Memory B cell (primary cell): Measurements from ENCODE around the gene ZNF212.
"Not testable (repeated sequence)": the region's sequence is repeated elsewhere in the genome, so short reads cannot be mapped to it uniquely, and the experiment has no call there.

Experiments used
- ATAC-seq: fragments of 150-1000 bp; cut with Tn5 transposase; 2 replicates; pipeline ENCODE4 v1.10.0; 2021; ENCODE audit warnings: low read depth, mild to moderate bottlenecking, moderate library complexity
- DNase-seq, 2 donors: peaks; one replicate each; pipeline ENCODE4 v3.0.0; 2022; ENCODE audit warnings: low spot score in 2 of 2
- H3K27ac Mint-ChIP-seq: one replicate; pipeline ENCODE4 v1.8.0; 2022; ENCODE audit warnings: mild to moderate bottlenecking, moderate library complexity, mixed read lengths
- H3K27me3 Mint-ChIP-seq: one replicate; pipeline ENCODE4 v1.8.0; 2022; ENCODE audit warnings: mixed read lengths
- H3K36me3 Mint-ChIP-seq: one replicate; pipeline ENCODE4 v1.8.0; 2022; ENCODE audit warnings: mild to moderate bottlenecking, mixed read lengths
- H3K4me1 Mint-ChIP-seq: one replicate; pipeline ENCODE4 v1.8.0; 2022; ENCODE audit warnings: mixed read lengths
- H3K4me3 Mint-ChIP-seq: one replicate; pipeline ENCODE4 v1.8.0; 2022; ENCODE audit warnings: mild to moderate bottlenecking, moderate library complexity, mixed read lengths
- H3K9me3 Mint-ChIP-seq: one replicate; pipeline ENCODE4 v1.8.0; 2022; ENCODE audit warnings: mixed read lengths

Gene ZNF212

DNA sequence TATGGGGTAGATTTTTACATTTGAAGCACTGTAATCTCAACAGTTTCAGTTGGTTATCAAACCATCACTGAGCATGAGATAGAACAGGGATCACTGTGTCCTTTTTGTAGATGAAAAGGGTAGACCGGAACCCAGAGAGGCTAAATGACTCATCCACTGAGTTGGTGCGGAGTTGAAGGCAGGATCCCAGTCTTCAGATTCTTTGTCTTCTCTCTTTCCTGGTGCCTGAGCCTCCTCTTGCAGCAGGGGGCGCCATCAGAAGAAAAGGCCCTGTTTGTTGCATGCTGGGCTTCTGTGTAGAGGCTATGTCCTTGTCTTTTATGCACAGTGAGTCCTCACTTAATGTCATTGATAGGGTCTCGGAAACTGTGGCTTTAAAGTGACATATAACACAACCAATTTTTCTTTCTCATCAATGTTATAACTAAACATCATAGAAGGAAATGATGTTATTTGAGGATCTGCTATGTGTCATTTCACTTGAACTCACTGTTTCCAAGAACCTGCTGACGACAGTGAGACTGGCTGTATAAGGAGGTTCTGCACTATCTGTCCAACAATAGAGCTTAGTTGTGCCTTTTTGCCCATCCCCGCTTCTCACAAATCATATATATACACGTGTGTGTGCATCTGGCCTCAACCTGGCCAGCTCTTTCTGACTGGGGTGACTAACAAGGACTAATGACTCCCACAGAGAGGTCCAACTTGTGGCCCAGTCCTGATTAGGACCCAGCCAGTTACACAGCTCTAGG lies 29.8 kb upstream of the ZNF212 start:
- no peaks in the 10 kb centered on the region for H3K4me1 Mint-ChIP-seq
- H3K27me3 Mint-ChIP-seq: no peaks in the 10 kb centered on the region
- ATAC-seq (peak; percentile 57), DNase-seq (peak; percentile 21 to 35)
- no peaks in the 10 kb centered on the region for H3K9me3 Mint-ChIP-seq
- H3K36me3 Mint-ChIP-seq: peaks cover 40% of the 10 kb centered on the region
- H3K4me3 Mint-ChIP-seq: no peak overlapping the region
- H3K27ac Mint-ChIP-seq: no peak overlapping the region

DNA sequence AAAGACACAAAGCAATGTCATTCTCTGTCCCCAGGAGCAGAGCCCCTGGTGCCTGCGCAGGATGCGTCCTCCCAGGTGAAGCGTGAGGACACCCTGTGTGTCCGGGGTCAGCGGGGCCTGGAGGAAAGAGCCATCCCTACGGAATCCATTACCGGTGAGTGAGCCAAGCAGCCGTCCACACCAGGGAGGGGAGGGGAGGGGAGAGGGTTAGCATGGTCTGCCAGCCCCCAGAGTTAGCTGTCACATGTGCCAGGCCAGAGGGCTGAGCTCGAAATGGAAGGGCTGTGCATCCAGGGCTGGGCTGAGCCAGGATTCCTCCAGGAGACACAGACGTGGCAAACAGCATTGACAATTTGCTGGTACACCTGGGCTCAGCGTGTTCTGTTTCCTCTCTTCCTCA lies 28.9 kb upstream of the ZNF212 start:
- ATAC-seq (no peak), DNase-seq (no peak)
- Mint-ChIP-seq H3K4me1 (no peaks in the 10 kb centered on the region), H3K9me3 (no peaks in the 10 kb centered on the region), H3K27me3 (no peaks in the 10 kb centered on the region), H3K27ac (no peak overlapping the region), H3K4me3 (no peak overlapping the region), H3K36me3 (peaks cover 40% of the 10 kb centered on the region)

DNA sequence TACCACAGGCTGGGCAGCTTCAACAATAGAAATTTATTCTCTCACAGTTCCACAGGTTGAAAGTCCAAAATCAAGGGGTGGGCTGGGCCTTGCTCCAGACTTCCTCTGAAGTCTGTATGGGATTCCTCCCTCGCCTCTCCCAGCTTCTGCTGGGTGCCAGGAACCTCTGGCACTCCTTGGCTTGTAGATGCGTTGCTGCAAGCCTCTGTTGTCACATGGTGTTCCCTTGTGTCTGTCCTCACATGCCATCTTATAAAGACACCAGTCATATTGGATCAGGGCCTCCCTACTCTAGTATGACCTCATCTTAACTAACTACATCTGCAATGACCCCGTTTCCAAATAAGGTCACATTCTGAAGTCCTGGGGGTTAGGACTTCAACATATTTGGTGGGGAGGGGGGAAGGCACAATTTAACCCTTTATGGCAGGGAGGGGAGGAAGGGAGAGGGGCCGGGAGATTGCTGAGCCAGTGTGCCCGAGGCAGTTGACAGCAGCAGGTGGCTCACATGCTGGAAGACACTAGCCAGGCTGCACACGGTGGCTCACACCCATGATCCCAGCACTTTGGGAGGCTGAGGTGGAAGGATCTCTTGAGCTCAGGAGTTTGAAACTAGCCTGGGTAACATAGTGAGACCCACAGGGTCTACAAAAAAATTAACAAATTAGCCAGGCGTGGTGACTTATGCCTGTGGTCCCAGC lies 25.3 kb upstream of the ZNF212 start:
- Mint-ChIP-seq H3K4me3 (no peak overlapping the region), H3K36me3 (peaks cover 42% of the 10 kb centered on the region), H3K27ac (no peak overlapping the region), H3K9me3 (no peaks in the 10 kb centered on the region), H3K27me3 (no peaks in the 10 kb centered on the region), H3K4me1 (peaks cover 3% of the 10 kb centered on the region)
- DNase-seq (no peak), ATAC-seq (no peak)

DNA sequence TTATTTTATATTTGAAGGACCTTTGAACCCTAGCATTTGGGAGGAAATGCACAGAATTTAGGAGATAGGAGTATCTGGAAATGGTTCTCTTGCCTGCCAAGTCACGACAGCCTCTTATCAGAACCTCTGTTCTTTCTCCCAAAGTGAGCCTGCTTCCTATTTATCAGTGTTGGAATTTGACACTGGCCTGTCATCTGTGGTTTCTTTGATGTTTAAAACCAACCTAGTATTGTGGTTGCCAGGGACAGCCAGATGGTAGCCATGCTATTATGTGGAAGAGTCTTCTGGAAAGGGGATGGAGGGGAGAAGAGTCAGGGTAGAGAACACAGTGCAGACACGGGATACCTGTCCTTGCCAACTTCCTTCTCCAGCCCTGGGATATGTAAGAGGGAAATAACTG lies 23.0 kb upstream of the ZNF212 start:
- no peaks in the 10 kb centered on the region for H3K9me3 Mint-ChIP-seq
- peaks cover 45% of the 10 kb centered on the region for H3K36me3 Mint-ChIP-seq
- H3K4me1 Mint-ChIP-seq: peaks cover 3% of the 10 kb centered on the region
- no peak for DNase-seq
- no peaks in the 10 kb centered on the region for H3K27me3 Mint-ChIP-seq
- no peak overlapping the region for H3K27ac Mint-ChIP-seq
- H3K4me3 Mint-ChIP-seq: no peak overlapping the region
- ATAC-seq: no peak

DNA sequence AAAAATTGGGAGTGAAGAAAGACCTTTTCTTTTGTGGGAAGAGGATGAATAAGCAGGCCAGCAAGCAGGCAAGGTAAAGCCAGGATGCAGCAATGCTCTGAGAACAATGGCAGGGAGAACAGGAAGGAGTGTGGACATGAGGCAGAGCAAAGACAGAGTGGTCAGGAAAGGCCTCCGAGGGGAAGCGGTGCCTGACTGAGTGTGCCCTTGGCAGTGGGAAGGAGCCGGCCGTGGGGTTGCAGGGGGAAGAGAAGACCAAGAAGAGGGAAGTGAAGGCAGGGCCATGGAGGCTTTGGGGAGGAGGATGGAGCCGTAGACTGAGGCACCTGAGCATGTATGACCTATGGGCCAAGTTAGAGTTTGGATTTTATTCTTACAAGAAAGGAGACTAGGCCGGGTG lies 21.9 kb upstream of the ZNF212 start:
- Mint-ChIP-seq H3K36me3 (peaks cover 46% of the 10 kb centered on the region), H3K4me3 (no peak overlapping the region), H3K9me3 (no peaks in the 10 kb centered on the region), H3K4me1 (peaks cover 3% of the 10 kb centered on the region), H3K27me3 (no peaks in the 10 kb centered on the region), H3K27ac (no peak overlapping the region)
- ATAC-seq (no peak), DNase-seq (no peak)

DNA sequence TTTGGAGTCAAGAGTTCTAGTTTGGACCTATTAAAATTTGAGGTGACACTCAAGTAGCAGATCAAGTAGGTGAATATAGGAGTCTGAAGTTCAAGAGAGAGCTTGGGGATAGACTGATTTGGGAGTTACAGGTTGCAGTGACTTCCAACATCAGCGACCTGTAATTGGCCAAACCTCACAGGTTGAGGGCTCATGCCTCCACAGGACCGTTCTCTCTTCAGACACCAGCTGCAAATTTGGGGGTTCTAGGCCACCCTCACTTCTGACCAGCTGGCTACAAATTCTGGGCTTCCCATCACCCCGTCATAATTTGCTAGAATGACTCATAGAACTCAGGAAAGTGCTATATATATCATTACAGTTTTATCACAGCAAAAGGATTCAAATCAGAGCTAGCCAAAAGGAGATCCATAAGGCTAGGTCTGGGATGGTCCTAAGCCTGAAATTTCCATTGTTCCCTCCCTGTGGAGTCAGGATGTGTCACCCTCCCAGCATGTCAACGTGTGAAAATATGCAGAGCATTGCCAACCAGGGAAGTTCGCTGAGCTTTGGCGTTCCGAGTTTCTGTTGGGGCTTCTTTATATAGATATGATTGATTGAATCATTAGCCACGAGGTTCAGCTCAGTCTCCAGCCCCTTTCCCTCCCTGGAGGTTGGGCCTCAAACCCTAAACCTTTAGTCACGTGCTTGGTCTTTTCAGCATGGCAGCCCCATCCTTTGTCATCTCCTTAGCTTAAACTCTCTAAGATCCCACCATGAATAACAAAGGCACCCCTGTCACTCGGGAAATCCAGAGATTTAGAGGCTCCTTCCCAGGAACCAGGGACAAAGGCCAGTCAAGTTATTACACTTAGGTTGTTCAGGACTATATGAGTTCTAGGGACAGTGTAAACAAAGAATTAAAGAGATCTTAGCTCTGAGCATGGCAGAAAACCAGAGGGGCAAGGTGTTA lies 20.7 kb upstream of the ZNF212 start:
- H3K4me3 Mint-ChIP-seq: no peak overlapping the region
- ATAC-seq: no peak
- no peak for DNase-seq
- H3K27me3 Mint-ChIP-seq: no peaks in the 10 kb centered on the region
- peaks cover 37% of the 10 kb centered on the region for H3K36me3 Mint-ChIP-seq
- peaks cover 3% of the 10 kb centered on the region for H3K4me1 Mint-ChIP-seq
- no peaks in the 10 kb centered on the region for H3K9me3 Mint-ChIP-seq
- H3K27ac Mint-ChIP-seq: no peak overlapping the region

DNA sequence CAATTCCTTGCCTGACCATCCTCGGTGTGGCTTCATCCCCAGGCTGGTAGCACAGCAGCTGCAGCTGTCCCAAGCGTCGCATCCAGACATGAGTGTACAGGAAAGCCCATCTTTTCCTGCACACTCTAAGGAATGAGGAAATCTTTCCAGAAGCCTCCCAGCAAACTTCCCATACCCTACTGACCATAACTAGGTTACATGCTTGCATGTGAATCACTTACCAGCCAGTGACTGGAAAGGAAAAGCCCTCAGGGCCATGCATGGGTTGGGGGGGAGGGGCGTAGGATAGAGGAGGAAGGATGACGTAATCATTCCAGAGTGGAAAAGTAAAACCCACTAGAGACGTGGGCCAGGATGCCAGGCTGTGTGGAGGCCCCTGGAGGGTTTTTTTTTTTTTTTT lies 18.9 kb upstream of the ZNF212 start:
- ATAC-seq (no peak), DNase-seq (no peak)
- no peaks in the 10 kb centered on the region for H3K27me3 Mint-ChIP-seq
- no peaks in the 10 kb centered on the region for H3K9me3 Mint-ChIP-seq
- peaks cover 39% of the 10 kb centered on the region for H3K36me3 Mint-ChIP-seq
- H3K4me3 Mint-ChIP-seq: no peak overlapping the region
- H3K27ac Mint-ChIP-seq: no peak overlapping the region
- H3K4me1 Mint-ChIP-seq: peaks cover 3% of the 10 kb centered on the region

DNA sequence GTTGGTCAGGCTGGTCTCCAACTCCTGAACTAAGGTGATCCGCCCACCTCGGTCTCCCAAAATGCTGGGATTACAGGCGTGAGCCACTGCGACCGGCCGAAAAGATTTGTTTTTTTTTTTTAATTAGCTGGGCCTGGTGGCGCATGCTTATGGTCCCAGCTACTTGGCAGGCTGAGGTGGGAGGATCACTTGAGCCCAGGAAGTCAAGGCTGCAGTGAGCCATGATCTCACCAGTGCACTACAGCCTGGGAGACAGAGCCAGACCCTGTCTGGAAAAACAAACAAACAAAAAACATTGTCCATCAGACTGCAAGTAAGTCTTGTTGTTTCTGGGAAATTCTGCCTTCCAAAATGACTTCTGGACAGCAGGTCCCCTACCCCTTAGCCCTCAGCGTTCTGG lies 16.3 kb upstream of the ZNF212 start:
- DNase-seq: no peak
- peaks cover 30% of the 10 kb centered on the region for H3K36me3 Mint-ChIP-seq
- no peaks in the 10 kb centered on the region for H3K4me1 Mint-ChIP-seq
- H3K27ac Mint-ChIP-seq: no peak overlapping the region
- H3K4me3 Mint-ChIP-seq: no peak overlapping the region
- H3K9me3 Mint-ChIP-seq: no peaks in the 10 kb centered on the region
- no peaks in the 10 kb centered on the region for H3K27me3 Mint-ChIP-seq
- ATAC-seq: no peak

DNA sequence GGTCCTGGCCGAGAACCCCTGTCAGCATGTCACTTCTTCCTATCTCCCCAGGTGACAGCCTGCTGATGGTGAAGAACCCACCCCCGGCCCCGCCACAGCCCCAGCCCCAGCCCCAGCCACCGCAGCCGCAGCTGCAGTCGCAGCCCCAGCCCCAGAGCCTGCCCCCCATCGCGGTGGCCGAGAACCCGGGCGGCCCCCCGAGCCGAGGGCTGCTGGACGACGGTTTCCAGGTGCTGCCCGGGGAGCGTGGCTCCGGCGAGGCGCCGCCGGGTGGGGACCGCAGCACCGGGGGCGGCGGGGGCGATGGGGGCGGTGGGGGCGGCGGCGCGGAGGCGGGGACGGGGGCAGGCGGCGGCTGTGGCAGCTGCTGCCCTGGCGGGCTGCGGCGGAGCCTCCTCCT lies 15.7 kb upstream of the ZNF212 start:
- ATAC-seq: no peak
- DNase-seq: no peak
- no peaks in the 10 kb centered on the region for H3K27me3 Mint-ChIP-seq
- no peak overlapping the region for H3K27ac Mint-ChIP-seq
- H3K9me3 Mint-ChIP-seq: no peaks in the 10 kb centered on the region
- H3K36me3 Mint-ChIP-seq: peaks cover 30% of the 10 kb centered on the region
- no peaks in the 10 kb centered on the region for H3K4me1 Mint-ChIP-seq
- no peak overlapping the region for H3K4me3 Mint-ChIP-seq

DNA sequence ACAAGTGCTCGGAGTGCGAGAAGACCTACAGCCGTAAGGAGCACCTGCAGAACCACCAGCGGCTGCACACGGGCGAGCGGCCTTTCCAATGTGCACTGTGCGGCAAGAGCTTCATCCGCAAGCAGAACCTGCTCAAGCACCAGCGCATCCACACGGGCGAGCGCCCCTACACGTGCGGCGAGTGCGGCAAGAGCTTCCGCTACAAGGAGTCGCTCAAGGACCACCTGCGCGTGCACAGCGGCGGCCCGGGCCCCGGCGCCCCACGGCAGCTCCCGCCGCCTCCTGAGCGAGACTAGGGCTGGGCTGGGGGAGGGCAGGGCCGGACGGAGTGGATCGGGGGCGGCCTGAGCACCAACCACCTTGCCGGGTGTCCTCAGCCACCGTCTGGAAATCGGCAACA lies 15.1 kb upstream of the ZNF212 start:
- Mint-ChIP-seq H3K27me3 (no peaks in the 10 kb centered on the region), H3K27ac (no peak overlapping the region), H3K4me3 (no peak overlapping the region), H3K4me1 (peaks cover 2% of the 10 kb centered on the region), H3K9me3 (no peaks in the 10 kb centered on the region), H3K36me3 (peaks cover 26% of the 10 kb centered on the region)
- DNase-seq (no peak), ATAC-seq (no peak)

DNA sequence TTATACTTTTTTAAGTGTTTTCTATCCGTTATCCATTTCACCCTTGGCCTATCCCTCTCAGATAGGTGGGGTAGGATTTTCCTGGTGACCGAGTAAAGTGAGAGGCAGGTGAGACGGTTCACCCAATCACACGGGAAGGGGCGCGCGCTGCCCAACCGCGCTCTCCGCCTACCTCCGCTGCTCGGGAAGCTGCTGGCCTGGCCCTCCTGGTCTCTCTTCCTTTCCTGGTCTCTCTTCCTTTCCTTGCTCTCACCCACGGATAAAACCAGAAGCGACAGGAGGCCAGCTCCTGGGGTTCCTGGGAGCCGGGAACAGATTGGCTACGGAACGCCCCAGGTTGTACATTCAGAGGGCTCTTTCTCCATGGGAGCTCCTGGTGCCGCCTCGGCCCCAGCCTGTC lies 14.3 kb upstream of the ZNF212 start:
- no peaks in the 10 kb centered on the region for H3K9me3 Mint-ChIP-seq
- H3K36me3 Mint-ChIP-seq: peaks cover 22% of the 10 kb centered on the region
- H3K4me1 Mint-ChIP-seq: peaks cover 5% of the 10 kb centered on the region
- H3K4me3 Mint-ChIP-seq: no peak overlapping the region
- no peak overlapping the region for H3K27ac Mint-ChIP-seq
- H3K27me3 Mint-ChIP-seq: no peaks in the 10 kb centered on the region
- no peak for DNase-seq
- ATAC-seq: no peak

DNA sequence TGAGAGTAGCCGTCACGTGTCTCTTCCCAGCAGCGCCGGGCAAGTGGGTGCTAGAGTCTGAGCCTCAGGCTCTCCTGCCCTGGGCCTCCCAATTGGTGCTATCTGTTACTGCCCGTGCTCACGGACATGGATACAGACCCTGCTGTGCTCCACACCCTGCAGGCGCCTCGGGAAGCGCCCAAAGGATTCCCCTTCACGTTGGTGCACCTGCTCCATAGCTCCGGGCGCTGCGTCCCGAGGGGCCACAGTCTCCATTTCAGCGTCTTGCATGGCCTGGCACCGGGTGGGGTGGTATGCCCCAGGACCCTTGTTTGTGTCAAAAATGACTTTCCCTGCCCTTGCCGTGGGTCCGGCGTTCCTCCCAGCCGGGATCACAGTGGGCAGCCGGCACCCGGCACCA lies 13.8 kb upstream of the ZNF212 start:
- H3K4me1 Mint-ChIP-seq: peaks cover 5% of the 10 kb centered on the region
- peaks cover 22% of the 10 kb centered on the region for H3K36me3 Mint-ChIP-seq
- H3K27ac Mint-ChIP-seq: no peak overlapping the region
- no peaks in the 10 kb centered on the region for H3K9me3 Mint-ChIP-seq
- no peak for ATAC-seq
- no peak for DNase-seq
- no peaks in the 10 kb centered on the region for H3K27me3 Mint-ChIP-seq
- no peak overlapping the region for H3K4me3 Mint-ChIP-seq

DNA sequence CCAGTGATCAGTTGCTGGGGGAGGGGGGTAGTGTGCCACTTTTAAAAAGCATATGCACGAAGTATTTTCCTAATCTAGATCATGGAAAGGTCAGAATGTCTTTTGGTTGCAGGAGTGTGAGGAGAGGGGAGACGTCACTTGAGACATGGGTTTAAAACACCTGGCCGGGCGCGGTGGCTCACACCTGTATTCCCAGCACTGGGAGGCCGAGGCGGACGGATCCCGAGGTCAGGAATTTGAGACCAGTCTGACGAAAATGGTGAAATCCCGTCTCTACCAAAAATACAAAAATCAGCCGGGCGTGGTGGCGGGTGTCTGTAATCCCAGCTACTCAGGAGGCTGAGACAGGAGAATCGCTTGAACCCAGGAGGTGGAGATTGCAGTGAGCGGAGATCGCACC lies 13.1 kb upstream of the ZNF212 start:
- not testable (repeated sequence) for H3K9me3 Mint-ChIP-seq, ATAC-seq, H3K4me1 Mint-ChIP-seq, H3K27me3 Mint-ChIP-seq, DNase-seq, H3K27ac Mint-ChIP-seq, H3K4me3 Mint-ChIP-seq
- H3K36me3 Mint-ChIP-seq: peaks cover 18% of the 10 kb centered on the region

DNA sequence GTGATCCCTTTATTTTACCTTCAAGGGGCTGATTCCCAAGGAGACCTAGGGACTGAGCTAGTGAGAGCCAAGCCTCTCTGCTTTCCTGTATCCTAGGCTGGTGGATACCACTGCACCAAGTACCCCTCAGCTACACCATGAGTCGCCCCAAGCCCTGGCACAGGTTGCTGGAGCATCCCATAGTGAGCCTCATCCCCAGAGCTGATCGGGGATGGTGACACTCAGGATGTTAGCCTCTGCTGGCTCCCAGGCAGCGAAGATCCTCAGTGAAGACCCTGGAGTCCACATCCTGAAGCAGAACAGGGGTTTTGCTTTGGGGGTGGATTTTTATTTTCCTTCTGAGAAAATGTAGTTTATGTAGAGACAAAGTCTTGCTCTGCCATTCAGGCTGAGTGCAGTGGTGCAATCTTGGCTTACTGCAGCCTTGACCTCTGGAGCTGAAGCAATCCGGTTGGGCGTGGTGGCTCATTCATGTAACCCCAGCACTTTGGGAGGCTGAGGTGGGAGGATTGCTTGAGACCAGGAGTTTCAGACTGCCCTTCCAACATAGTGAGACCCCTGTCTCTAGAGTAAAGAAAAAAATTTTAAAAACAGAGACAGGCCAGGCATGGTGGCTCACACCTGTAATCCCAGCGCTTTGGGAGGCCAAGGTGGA lies 12.5 kb upstream of the ZNF212 start:
- Mint-ChIP-seq H3K9me3 (no peaks in the 10 kb centered on the region), H3K27ac (no peak overlapping the region), H3K4me3 (no peak overlapping the region), H3K27me3 (no peaks in the 10 kb centered on the region), H3K4me1 (peaks cover 5% of the 10 kb centered on the region), H3K36me3 (peaks cover 14% of the 10 kb centered on the region)
- no peak for ATAC-seq
- no peak for DNase-seq
